ENCODE measurements around the gene APLF.

DNA sequence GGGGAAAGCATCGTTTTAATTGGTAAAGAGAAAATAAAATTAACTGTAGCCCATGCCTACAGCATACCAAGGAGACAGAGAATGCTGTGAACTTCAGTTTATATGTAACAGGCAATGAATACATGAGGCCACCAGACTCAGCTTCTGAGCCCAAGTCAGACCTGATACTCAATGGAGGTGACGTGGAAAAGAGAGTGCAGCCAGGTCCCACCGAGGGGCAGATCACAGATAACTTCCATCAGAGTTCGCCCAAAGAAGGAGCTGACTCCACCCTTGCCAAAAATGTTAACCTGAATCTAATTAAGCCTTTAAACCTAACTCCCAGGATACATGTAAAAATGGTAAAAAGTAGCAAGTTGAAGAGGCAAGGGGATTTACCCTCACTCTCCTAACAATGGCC is 123.8 kb downstream of the APLF start:
- TF ChIP-seq YY1 (IDR thresholded peaks at IDR 0.05; ENCODE audit: insufficient read depth, insufficient read length) (no peak), ZNF274 (IDR thresholded peaks at IDR 0.05; ENCODE audit: low read depth, low read length) (no peak), SUZ12 (IDR thresholded peaks at IDR 0.05; ENCODE audit: extremely low read depth, insufficient read depth, insufficient read length) (no peak)
